Activated CD4-positive, alpha-beta T cell treated with anti-CD3 and anti-CD28 coated beads, Interleukin-2, Interleukin-4, amounts not matched to agents 100 ng/mL and 50 ng/mL, durations not matched to agents 16 hours and 8 hours (primary cell): ENCODE measurements around the gene AMT.
"Not testable (repeated sequence)": the region's sequence is repeated elsewhere in the genome, so short reads cannot be mapped to it uniquely, and the experiment has no call there.

Experiments
- DNase-seq: peaks from one replicate; pipeline ENCODE4 v3.0.0-alpha.2; 2020; ENCODE audit warnings: low spot score

Gene AMT

GRCh38 chr3:49424816-49425215, 2.5 kb upstream of the AMT start:
- DNase-seq = no peak

DNA sequence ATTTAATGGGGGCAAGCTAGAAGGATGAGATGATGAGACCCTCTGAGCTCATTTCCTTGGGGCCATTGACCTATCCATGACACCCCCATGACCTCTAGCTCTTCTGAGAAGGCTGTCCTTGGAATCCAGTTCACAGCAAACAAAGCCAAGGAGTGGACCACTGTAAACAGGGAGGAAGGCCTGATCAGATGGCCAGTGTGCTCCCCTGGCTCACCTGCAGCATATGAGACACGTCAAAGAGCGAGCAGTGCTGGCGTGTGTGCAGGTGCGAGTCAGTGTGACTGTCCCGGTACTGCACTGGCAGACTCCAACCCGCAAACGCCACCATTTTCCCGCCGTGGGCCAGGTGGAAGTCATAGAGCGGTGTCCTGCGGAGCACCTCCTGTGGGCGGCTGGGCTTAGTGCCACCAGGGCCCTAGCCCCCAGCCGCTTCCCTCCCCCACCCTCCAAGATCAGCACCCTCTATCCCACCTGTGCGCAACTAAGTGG, 339 bp downstream of the AMT start:
- DNase-seq = no peak

DNA sequence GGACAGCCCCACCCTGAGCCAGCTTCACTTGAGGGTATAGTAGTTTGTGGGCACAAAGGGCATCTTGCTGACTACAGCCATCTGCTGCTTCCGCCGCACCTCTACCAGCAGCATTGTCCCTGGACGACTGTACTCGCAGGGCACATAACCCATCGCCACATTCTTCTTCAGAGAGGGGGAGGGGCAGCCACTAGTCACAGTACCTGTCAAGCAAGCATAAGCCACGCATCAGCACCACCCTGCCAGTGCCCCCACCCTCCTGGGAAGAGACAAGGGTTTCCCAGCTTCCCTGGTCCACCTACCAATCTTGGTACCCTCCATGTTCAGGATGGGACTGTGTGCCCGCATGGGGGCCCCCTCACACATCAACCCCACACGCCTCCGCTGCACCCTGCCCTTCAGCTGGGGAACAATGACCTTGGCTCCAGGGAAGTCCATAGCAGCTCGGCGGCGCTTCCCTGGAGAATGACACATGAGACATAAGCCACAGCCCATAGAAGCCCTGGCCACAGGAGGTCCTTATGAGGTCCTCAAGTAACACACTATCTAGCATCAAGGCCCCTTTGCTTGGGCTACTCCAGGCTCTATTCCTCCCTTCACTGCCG, 4.7 kb downstream of the AMT start:
- DNase-seq = no peak

GRCh38 chr3:49416867-49417266, 5.4 kb downstream of the AMT start:
- no peak for DNase-seq

GRCh38 chr3:49415931-49416601, 6.2 kb downstream of the AMT start:
- peak; percentile 61 for DNase-seq

- no peak for DNase-seq
Observed at GRCh38 chr3:49414753-49415152, 7.5 kb downstream of the AMT start.

DNA sequence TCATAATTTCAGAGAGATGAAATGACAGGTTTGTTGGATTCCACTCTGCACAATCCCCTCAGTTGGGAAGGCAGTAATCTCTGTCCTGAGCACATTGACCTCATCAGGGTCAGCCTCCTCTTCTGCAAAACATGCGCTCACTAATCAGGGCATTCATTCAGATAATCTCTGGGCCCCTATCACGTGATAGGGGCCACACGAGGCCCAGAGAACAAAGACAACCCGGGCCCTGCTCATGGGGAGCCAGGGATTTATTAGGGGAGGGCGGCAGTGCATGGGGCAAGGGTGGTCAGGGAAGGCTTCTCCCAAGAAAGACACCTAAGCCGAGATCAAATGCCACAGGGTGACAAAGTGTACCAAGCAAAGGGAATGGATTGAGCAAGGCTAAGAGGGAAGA, 8.9 kb downstream of the AMT start:
- DNase-seq = no peak

- DNase-seq = no peak
Observed at GRCh38 chr3:49412632-49413337, 9.5 kb downstream of the AMT start.

DNA sequence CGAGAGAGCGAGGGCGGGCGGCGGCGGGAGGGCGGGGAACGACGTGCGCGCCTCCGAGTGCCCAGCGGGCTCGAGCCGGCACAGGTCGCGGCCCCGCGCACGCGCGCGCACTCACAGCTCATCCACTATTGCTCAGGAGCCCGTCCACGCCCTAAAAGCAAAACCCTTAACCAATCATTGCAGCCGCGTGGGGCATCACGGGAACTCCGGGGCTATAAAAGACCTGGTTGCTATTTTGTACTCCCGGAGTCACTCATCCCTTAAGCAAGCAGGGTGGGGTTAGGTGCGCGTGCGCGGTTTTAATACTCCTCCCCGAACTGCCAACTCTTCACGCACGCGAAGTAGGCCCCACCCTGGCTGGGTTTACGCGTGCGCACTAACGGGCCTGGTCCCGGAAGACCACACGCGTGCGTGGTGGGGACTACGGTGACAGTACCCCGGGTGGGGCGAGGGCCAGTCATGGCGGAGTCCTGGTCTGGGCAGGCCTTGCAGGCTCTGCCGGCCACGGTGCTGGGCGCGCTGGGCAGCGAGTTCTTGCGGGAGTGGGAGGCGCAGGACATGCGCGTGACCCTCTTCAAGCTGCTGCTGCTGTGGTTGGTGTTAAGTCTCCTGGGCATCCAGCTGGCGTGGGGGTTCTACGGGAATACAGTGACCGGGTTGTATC, 10.2 kb downstream of the AMT start, which contains the start of the genes RHOA and TCTA:
Gene RHOA, minus strand, starts transcription at position 9 of the 664 bp plus-strand sequence. CDS start 36,387 bp downstream, outside the sequence.
Gene TCTA, plus strand, starts transcription at position 456 of the 664 bp plus-strand sequence. Its CDS starts 4 bp downstream, at position 460.
- DNase-seq = peak; percentile 100

DNA sequence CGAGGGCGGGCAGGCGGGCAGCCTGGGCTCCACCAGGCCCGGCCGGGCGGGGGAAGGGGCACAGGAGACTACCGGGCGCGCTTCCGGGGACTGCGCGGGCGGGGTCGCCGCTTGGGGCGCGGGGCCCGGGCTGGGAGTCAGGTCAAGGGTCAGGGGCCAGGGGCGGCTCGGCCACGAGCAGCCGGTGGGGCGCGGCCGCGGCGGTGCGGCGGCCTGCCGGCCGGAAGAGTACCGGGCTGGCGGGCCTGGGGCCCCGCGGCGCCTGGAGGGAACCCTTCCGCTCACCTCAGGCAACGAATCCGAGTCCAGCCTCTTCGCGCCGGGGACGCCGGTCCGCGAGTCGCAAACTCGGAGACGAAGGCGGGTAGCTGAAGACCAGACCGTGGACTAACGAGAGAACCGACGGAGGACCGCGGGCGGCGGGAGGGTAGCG, 10.7 kb downstream of the AMT start:
- DNase-seq = peak; percentile 40

DNA sequence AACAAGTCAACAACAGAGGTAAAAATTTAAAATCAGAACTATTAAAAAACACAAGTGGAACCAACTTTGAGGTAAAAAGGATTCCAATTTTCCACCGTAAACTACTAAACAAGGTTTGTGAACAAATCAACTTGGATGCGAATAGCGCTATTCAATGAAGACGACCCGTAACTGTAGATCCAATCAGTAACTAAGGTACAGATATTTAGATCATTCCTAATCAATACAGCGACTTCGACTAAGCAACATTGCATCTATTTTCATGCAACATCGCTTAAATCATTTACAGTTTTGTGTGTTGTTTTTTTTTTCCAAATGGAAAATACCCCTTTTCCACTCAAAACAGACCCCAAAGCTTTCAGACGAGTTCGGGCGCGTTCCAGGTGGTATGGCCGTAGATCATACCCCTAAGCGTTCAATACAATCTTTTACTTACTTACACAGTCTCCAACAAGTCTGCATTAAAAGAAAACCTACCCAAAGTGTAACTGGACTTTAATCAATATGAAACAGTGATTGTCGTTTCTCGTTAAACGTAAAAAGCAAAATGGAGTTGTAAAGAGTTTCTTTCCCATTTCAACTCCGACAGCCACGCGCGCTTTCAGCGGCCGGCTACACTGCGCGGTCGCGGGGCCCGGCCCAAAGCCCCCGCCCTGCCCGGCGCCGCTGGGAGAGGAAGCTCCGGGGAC, 11.3 kb downstream of the AMT start:
- DNase-seq = no peak

- no peak for DNase-seq
Observed at GRCh38 chr3:49410066-49410845, 12.0 kb downstream of the AMT start.

DNA sequence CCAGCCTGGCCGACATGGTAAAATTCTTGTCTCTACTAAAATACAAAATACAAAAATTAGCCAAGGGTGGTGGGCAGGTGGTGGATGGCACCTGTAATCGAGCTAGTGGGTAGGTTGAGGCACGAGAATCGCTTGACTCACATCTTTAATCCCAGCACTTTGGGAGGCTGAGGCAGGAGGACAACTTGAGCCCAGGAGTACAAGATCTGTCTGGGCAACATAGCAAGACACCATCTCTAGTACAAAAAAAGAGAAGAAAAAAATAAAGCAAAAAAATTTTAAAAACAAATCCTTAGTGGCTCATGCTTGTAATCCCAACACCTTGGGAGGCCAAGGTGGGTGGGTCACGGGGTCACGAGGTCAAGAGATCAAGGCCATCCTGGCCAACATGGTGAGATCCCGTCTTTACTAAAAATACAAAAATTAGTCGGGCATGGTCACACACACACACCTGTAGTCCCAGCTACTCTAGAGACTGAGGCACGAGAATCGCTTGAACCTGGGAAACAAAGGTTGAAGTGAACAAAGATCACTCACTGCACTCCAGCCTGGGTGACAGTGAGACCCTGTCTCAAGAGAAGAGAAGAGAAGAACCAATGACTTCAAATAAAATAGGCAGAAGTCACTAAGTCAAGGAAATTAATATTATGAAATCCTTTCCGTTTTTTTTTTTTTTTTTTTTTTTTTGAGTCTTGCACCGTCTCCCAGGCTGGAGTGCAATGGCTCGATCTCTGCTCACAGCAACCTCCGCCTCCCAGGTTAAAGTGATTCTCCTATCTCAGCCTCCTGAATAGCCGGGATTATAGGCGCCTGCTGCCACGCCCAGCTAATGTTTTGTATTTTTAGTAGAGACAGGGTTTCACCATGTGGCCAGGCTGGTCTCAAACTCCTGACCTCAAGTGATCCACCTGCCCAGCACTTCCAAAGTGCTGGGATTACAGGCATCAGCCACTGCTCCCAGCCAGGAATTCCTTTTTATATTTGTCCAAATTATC, 15.4 kb downstream of the AMT start:
- DNase-seq = no peak

DNA sequence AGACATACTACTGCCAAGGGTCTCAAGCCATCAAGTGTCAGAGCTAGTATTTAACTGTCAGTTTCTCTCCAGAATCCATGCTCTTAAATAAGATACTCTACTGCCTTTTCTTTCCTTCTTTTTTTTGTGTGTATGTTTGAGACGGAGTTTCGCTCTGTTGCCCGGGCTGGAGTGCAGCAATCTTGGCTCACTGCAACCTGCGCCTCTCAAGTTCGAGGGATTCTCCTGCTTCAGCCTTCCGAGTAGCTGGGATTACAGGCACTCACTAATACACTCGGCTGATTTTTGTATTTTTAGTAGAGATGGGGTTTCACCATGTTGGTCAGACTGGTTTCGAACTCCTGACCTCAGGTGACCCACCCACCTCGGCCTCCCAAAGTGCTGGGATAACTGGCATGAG, 16.7 kb downstream of the AMT start:
- DNase-seq = not testable (repeated sequence)

DNA sequence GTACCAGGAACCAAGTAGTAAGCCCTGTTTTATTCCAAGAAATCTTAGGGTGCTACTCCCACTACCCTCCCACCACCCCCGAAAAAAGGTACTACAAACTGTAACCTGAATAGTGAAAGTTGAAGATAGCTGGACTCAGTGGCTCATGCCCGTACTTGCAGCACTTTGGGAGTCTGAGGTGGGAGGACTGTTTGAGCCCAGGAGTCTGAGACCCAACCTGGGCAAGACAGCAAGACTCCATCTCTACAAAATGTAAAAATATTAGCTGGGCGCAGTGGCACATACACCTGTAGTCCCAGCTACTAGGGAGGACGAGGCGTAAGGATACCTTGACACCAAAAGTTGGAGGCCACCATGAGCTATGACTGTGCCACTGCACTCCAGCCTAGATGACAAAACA, 18.4 kb downstream of the AMT start:
- no peak for DNase-seq

- no peak for DNase-seq
Observed at GRCh38 chr3:49401766-49402165, 20.5 kb downstream of the AMT start.

DNA sequence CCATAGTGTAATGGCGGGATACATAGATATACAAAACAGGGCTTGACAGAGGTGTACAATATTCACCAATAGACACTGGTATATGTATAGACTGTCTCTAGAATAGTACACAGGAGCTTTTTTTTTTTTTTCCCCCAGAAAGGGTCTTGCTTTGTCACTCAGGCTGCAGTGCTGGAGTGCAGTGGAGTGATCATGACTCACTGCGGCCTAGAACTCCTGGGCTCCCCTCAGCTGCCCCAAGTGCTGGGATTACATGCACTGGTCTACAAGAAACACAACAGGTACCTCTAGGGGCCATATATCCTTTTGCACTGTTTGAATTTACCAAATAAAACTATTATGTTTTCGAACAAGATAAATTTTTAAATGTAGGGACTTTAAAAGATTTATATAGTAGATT, 22.8 kb downstream of the AMT start:
- no peak for DNase-seq

- no peak for DNase-seq
Observed at GRCh38 chr3:49397470-49397869, 24.8 kb downstream of the AMT start.

- not testable (repeated sequence) for DNase-seq
Observed at GRCh38 chr3:49391310-49391709, 31.0 kb downstream of the AMT start.

DNA sequence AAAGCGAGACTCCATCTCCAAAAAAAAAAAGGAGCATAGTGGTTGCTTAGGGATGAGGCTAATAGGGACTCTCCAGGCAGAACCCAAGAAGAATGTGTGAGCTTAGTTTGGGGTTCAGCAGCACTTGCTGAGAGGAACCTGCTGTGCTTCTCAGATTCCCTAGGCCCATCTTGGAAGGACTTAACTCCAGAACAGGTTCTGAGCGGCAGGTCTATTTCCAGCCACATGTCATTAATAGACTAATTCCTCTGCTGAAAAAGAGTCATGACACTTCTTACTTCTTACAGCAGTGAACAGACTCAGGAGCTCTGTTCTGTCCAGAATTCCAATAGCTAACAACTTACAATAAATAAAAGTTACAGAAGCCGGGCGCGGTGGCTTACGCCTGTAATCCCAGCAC, 33.0 kb downstream of the AMT start:
- DNase-seq = no peak
